HepG2 (cell line): ENCODE data around the gene RLN3. TPM values are rescaled to one million over a fixed set of nuclear protein-coding genes. Genes with fewer than 3 reads are reported as not detected.

Experiments used
- ATAC-seq: fragments of 200-7000 bp; cut with Tn5 transposase; 3 replicates; pipeline ENCODE4 v1.9.1; 2020; ENCODE audit warnings: mild to moderate bottlenecking, moderate library complexity
- BruUV-seq: library from RNA; stranded (reverse); fragments of 400-500 nt; replicated peaks from 2 replicates; lab custom pipeline; 2021; lab: Mats Ljungman, UMichigan
- CTCF ChIA-PET: fragments of 300-600 bp; formaldehyde crosslinking; extraction: SDS; loops from one replicate; lab custom pipeline; 2021; ENCODE audit warnings: low total read pairs, inconsistent platforms, low intra/inter-chr PET ratio; lab: Yijun Ruan, JAX
- POLR2A ChIA-PET: fragments of 350-600 bp; sonication (Branson Sonifier 250); formaldehyde crosslinking; loops from one replicate; lab custom pipeline; 2020; ENCODE audit warnings: antibody characterized with exemption, inconsistent platforms; lab: Yijun Ruan, JAX
- DNase-seq: peaks from one replicate; pipeline ENCODE4 v3.0.0-alpha.2; 2015; ENCODE audit warnings: low spot score
- FAIRE-seq: peaks from 3 replicates; lab custom pipeline; 2011; peaks lifted over from hg19 to GRCh38; lab: Jason Lieb, UNC
- H2AFZ ChIP-seq: one replicate; pipeline ENCODE4 v1.6.1; 2011; ENCODE audit warnings: low read length, inconsistent platforms
- H3K27ac ChIP-seq: fragments of 300-600 bp; 3 replicates; pipeline ENCODE4 v1.8.0; 2011; ENCODE audit warnings: mixed run types, mild to moderate bottlenecking, mixed read lengths, low read length, inconsistent platforms; ENCODE audit not compliant: insufficient read depth; ENCODE audit errors: extremely low read length
- H3K27me3 ChIP-seq, 2 experiments: fragments of 200-600 bp in 1 of 2; 2 replicates in 1 of 2; 3 replicates in 1 of 2; pipeline versions ENCODE4 v1.6.0 to v1.8.0; 2011; ENCODE audit warnings: low read length in 2 of 2, mild to moderate bottlenecking in 2 of 2, moderate library complexity in 2 of 2, inconsistent platforms in 1 of 2; ENCODE audit not compliant: insufficient read depth in 2 of 2, control insufficient read depth in 1 of 2
- H3K36me3 ChIP-seq, 2 experiments: fragments of 200-600 bp in 1 of 2; replicated peaks in 1 of 2; 2 replicates in 1 of 2; 3 replicates in 1 of 2; pipeline versions ENCODE4 v1.5.1 to v1.8.0; 2011; ENCODE audit warnings: low read length in 2 of 2, inconsistent platforms in 1 of 2; ENCODE audit not compliant: insufficient read depth in 2 of 2, control insufficient read depth in 1 of 2
- H3K4me1 ChIP-seq: 2 replicates; pipeline ENCODE4 v1.5.1; 2012; ENCODE audit warnings: low read length, inconsistent platforms; ENCODE audit not compliant: insufficient read depth
- H3K4me2 ChIP-seq: 2 replicates; pipeline ENCODE4 v1.6.0; 2011; ENCODE audit warnings: low read depth, low read length, inconsistent platforms
- H3K4me3 ChIP-seq, 3 experiments: fragments of 200-600 bp in 1 of 3; sonication (generic), shearing (Covaris generic) in 1 of 3; replicated peaks in 1 of 3; 2 replicates each; pipeline ENCODE4 v1.5.1; 2011 to 2016; ENCODE audit warnings: low read length in 3 of 3, inconsistent platforms in 2 of 3, low read depth in 2 of 3, mild to moderate bottlenecking in 2 of 3, control low read depth in 1 of 3, mixed read lengths in 1 of 3; ENCODE audit not compliant: insufficient read depth in 1 of 3
- H3K79me2 ChIP-seq: one replicate; pipeline ENCODE4 v1.6.1; 2011; ENCODE audit warnings: low read length, inconsistent platforms; ENCODE audit not compliant: insufficient read depth
- H3K9ac ChIP-seq: 2 replicates; pipeline ENCODE4 v1.6.0; 2011; ENCODE audit warnings: mild to moderate bottlenecking, low read depth, low read length, inconsistent platforms; ENCODE audit not compliant: insufficient read depth
- H3K9me3 ChIP-seq: 2 replicates; pipeline ENCODE4 v1.5.1; 2012; ENCODE audit warnings: mild to moderate bottlenecking, low read length
- H4K20me1 ChIP-seq: 2 replicates; pipeline ENCODE4 v1.6.0; 2011; ENCODE audit warnings: inconsistent platforms, mild to moderate bottlenecking, low read length, moderate library complexity; ENCODE audit not compliant: insufficient read depth
- AGO1 ChIP-seq: fragments of 200-400 bp; formaldehyde crosslinking; IDR thresholded peaks from 2 replicates; pipeline ENCODE4 v1.6.1; 2017; ENCODE audit warnings: mild to moderate bottlenecking, low read depth, low read length, moderate library complexity; ENCODE audit not compliant: poor library complexity, severe bottlenecking
- HDAC2 ChIP-seq: sonication (generic); formaldehyde crosslinking; IDR thresholded peaks from 2 replicates; pipeline ENCODE4 v1.4.0; 2020; ENCODE audit warnings: missing genetic modification reagents
- KLF16 ChIP-seq, 2 experiments: sonication (generic) in 1 of 2; formaldehyde crosslinking in 1 of 2; IDR thresholded peaks; 2 replicates each; pipeline versions ENCODE4 v1.6.1 to v1.8.0; 2016 to 2023; ENCODE audit warnings: missing genetic modification reagents in 2 of 2, missing compliant biosample characterization in 1 of 2
- MEF2D ChIP-seq: sonication (generic); formaldehyde crosslinking; IDR thresholded peaks from 2 replicates; pipeline ENCODE4 v1.5.1; 2020; ENCODE audit warnings: mild to moderate bottlenecking, missing genetic modification reagents
- NFKB2 ChIP-seq: sonication (generic); formaldehyde crosslinking; IDR thresholded peaks from 2 replicates; pipeline ENCODE4 v1.4.0; 2020; ENCODE audit warnings: missing genetic modification reagents, borderline replicate concordance
- PRDM4 ChIP-seq: sonication (generic); formaldehyde crosslinking; IDR thresholded peaks from 2 replicates; pipeline ENCODE4 v1.9.0; 2021; ENCODE audit warnings: missing genetic modification reagents, borderline replicate concordance
- SAFB2 ChIP-seq: sonication (generic); formaldehyde crosslinking; IDR thresholded peaks from 2 replicates; pipeline ENCODE4 v1.5.1; 2020; ENCODE audit warnings: missing genetic modification reagents, low read depth, mild to moderate bottlenecking, borderline replicate concordance
- SMC3 ChIP-seq: IDR thresholded peaks from 2 replicates; pipeline ENCODE4 v1.6.1; 2011; ENCODE audit warnings: low read length, improper control_type of control experiment
- TEAD3 ChIP-seq: optimal IDR thresholded peaks from 2 replicates; pipeline ENCODE3; 2016; ENCODE audit warnings: borderline replicate concordance
- ZBTB26 ChIP-seq: IDR thresholded peaks from 2 replicates; pipeline ENCODE4 v1.6.1; 2016; ENCODE audit warnings: missing compliant biosample characterization, missing genetic modification reagents, borderline replicate concordance
- ZNF101 ChIP-seq: sonication (generic); formaldehyde crosslinking; IDR thresholded peaks from 2 replicates; pipeline ENCODE4 v1.4.0; 2020; ENCODE audit warnings: mild to moderate bottlenecking, low read depth, missing genetic modification reagents, borderline replicate concordance
- ZNF660 ChIP-seq: sonication (generic); formaldehyde crosslinking; IDR thresholded peaks from 2 replicates; pipeline ENCODE4 v1.5.1; 2020; ENCODE audit warnings: mild to moderate bottlenecking, low read depth, missing genetic modification reagents, borderline replicate concordance
- WGBS: methylation state at CpG from one replicate; pipeline ENCODE4 v1.1.6; 2017; ENCODE audit warnings: low lambda C conversion rate; 5-methylcytosine and 5-hydroxymethylcytosine counted together
- in situ Hi-C: cut with HindIII; loops from 2 replicates; pipeline ENCODE4 v1.10.0; 2017; ENCODE audit warnings: low pct_unique_long_range_greater_than_20kb; ENCODE audit not compliant: extremely low pct_ligation_motif_present
- intact Hi-C: fragments of 100-400 bp; cut with micrococcal nuclease; formaldehyde crosslinking; loops from one replicate; pipeline ENCODE4 v1.10.0; 2022; ENCODE audit not compliant: unreplicated experiment
- polyA plus RNA-seq, 8 experiments: library from polyadenylated mRNA; depleted of rRNA in 3 of 8; stranded (reverse) in 7 of 8; unstranded in 1 of 8; fragments of >200 nt; fragmentation: Illumina TruSeq in 4 of 8; extraction: Trizol in 4 of 8; gene quantifications; 2 replicates each; pipeline versions ENCODE4 v1.2.1 to v1.2.3, GENCODE V29; 2011 to 2016; ENCODE audit warnings: low read depth in 4 of 8, missing spikeins in 1 of 8, mixed read lengths in 1 of 8; ENCODE audit not compliant: insufficient read depth in 1 of 8
- total RNA-seq, 5 experiments: library from RNA; depleted of rRNA; stranded (reverse); fragments of >200 nt; fragmentation: Illumina TruSeq; extraction: Trizol; gene quantifications; 2 replicates each; pipeline ENCODE4 v1.2.3, GENCODE V29; 2016; ENCODE audit warnings: low read depth in 1 of 5
- TF ChIP-seq, protein P1 (sequence below): sonication (generic); formaldehyde crosslinking; IDR thresholded peaks from 2 replicates; pipeline ENCODE4 v1.5.0; 2020; ENCODE audit warnings: missing genetic modification reagents
- TF ChIP-seq, protein P2 (sequence below): sonication (generic); formaldehyde crosslinking; IDR thresholded peaks from 2 replicates; pipeline ENCODE4 v1.5.0; 2020; ENCODE audit warnings: missing genetic modification reagents
- TF ChIP-seq, protein P3 (sequence below): sonication (generic); formaldehyde crosslinking; IDR thresholded peaks from 2 replicates; pipeline ENCODE4 v1.4.0; 2020; ENCODE audit warnings: mild to moderate bottlenecking, missing genetic modification reagents, borderline replicate concordance
- TF ChIP-seq, protein P4 (sequence below): sonication (generic); formaldehyde crosslinking; IDR thresholded peaks from 2 replicates; pipeline ENCODE4 v1.4.0; 2020; ENCODE audit warnings: mild to moderate bottlenecking, missing genetic modification reagents

The RLN3 gene
- total and polyA plus RNA-seq, 2 of the 13 experiments (the other 11 are each of a cell fraction or from before 2014, with no cell fraction given): not detected

GRCh38 chr19:13998426-13998825 is 29.5 kb upstream of the RLN3 start:
- H3K4me2 ChIP-seq: no peak overlapping the region
- peaks cover 5 to 14% of the 10 kb centered on the region in 2 experiments; a peak in 4 of 5 replicates for H3K36me3 ChIP-seq
- no TSS peak for BruUV-seq
- no peaks in the 10 kb centered on the region for H3K4me1 ChIP-seq
- ChIA-PET CTCF (no interaction called here), POLR2A (no interaction called here)
- no peak overlapping the region for H3K4me3 ChIP-seq
- no peak for ATAC-seq
- H2AFZ ChIP-seq: no peak overlapping the region
- no CpG with 5 or more reads among the region's 1 CpG for WGBS
- intact Hi-C loops (no loop called here), in situ Hi-C loops (no loop called here)
- H3K9me3 ChIP-seq: no peaks in the 10 kb centered on the region
- no peaks in the 10 kb centered on the region for H3K27me3 ChIP-seq
- peaks cover 4% of the 10 kb centered on the region for H3K79me2 ChIP-seq
- no peak overlapping the region for H3K27ac ChIP-seq
- no peaks in the 10 kb centered on the region; the same call in 1 of the 2 replicates for H4K20me1 ChIP-seq
- DNase-seq: no peak
- no peak for FAIRE-seq
- no peak overlapping the region for H3K9ac ChIP-seq
- TF ChIP-seq, protein P1, sequence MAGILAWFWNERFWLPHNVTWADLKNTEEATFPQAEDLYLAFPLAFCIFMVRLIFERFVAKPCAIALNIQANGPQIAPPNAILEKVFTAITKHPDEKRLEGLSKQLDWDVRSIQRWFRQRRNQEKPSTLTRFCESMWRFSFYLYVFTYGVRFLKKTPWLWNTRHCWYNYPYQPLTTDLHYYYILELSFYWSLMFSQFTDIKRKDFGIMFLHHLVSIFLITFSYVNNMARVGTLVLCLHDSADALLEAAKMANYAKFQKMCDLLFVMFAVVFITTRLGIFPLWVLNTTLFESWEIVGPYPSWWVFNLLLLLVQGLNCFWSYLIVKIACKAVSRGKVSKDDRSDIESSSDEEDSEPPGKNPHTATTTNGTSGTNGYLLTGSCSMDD: no peak
- no peak for TF ChIP-seq AGO1
- no peak for TF ChIP-seq NFKB2 (CRISPR knock-in tag)
- TF ChIP-seq TEAD3 (CRISPR knock-in tag): no peak
- TF ChIP-seq MEF2D: no peak
- TF ChIP-seq ZNF660 (CRISPR knock-in tag): no peak
- TF ChIP-seq KLF16 (CRISPR knock-in tag; IDR thresholded peaks at IDR 0.05): no peak
- TF ChIP-seq SMC3: no peak
- TF ChIP-seq PRDM4 (CRISPR knock-in tag): no peak
- no peak for TF ChIP-seq SAFB2 (CRISPR knock-in tag)
- no peak for TF ChIP-seq ZBTB26 (CRISPR knock-in tag)
- TF ChIP-seq, protein P2, sequence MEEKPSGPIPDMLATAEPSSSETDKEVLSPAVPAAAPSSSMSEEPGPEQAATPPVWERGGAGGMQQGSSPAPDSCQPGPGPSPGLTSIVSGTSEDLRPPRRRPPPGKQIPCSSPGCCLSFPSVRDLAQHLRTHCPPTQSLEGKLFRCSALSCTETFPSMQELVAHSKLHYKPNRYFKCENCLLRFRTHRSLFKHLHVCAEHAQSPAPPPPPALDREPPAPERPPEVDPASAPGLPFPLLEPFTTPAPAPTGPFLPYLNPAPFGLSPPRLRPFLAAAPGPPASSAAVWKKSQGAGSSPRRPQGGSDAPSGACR (CRISPR knock-in tag): no peak
- no peak for TF ChIP-seq HDAC2 (CRISPR knock-in tag)
- TF ChIP-seq, protein P3, sequence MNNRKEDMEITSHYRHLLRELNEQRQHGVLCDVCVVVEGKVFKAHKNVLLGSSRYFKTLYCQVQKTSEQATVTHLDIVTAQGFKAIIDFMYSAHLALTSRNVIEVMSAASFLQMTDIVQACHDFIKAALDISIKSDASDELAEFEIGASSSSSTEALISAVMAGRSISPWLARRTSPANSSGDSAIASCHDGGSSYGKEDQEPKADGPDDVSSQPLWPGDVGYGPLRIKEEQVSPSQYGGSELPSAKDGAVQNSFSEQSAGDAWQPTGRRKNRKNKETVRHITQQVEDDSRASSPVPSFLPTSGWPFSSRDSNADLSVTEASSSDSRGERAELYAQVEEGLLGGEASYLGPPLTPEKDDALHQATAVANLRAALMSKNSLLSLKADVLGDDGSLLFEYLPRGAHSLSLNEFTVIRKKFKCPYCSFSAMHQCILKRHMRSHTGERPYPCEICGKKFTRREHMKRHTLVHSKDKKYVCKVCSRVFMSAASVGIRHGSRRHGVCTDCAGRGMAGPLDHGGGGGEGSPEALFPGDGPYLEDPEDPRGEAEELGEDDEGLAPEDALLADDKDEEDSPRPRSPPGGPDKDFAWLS (CRISPR knock-in tag): no peak
- TF ChIP-seq, protein P4, sequence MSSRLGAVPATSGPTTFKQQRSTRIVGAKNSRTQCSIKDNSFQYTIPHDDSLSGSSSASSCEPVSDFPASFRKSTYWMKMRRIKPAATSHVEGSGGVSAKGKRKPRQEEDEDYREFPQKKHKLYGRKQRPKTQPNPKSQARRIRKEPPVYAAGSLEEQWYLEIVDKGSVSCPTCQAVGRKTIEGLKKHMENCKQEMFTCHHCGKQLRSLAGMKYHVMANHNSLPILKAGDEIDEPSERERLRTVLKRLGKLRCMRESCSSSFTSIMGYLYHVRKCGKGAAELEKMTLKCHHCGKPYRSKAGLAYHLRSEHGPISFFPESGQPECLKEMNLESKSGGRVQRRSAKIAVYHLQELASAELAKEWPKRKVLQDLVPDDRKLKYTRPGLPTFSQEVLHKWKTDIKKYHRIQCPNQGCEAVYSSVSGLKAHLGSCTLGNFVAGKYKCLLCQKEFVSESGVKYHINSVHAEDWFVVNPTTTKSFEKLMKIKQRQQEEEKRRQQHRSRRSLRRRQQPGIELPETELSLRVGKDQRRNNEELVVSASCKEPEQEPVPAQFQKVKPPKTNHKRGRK (CRISPR knock-in tag): no peak
- TF ChIP-seq ZNF101 (CRISPR knock-in tag): no peak
